SK-N-SH (cell line): Measurements from ENCODE around the gene SF3B4. TPM values are rescaled to one million over a fixed set of nuclear protein-coding genes. Genes with fewer than 3 reads are reported as not detected.

Experiments used
- CTCF ChIA-PET: fragments of 300-600, 350-600 bp; formaldehyde crosslinking; extraction: SDS; loops from one replicate; lab custom pipeline; 2021; lab: Yijun Ruan, JAX
- POLR2A ChIA-PET: fragments of 350-600 bp; sonication (Branson Sonifier 250); formaldehyde crosslinking; extraction: SDS; loops from one replicate; lab custom pipeline; 2020; ENCODE audit warnings: antibody characterized with exemption, inconsistent platforms; lab: Yijun Ruan, JAX
- DNase-seq: peaks from one replicate; pipeline ENCODE4 v3.0.0; 2012
- H2AFZ ChIP-seq: fragments of 200-600 bp; sonication (generic); 2 replicates; pipeline ENCODE4 v1.8.1; 2016; ENCODE audit warnings: antibody characterized with exemption, mild to moderate bottlenecking, low read depth
- H3F3A ChIP-seq: fragments of 200-600 bp; sonication (generic); replicated peaks from 2 replicates; pipeline ENCODE3; 2016; ENCODE audit warnings: antibody characterized with exemption, mild to moderate bottlenecking; ENCODE audit not compliant: insufficient read depth
- H3K27ac ChIP-seq, 2 experiments: fragments of 200-500 bp in 1 of 2; fragments of 200-600 bp in 1 of 2; sonication (Bioruptor generic) in 1 of 2; sonication (generic), shearing (Covaris generic) in 1 of 2; 2 replicates each; pipeline versions ENCODE4 v1.5.1 to v1.6.1; 2014 to 2016; ENCODE audit warnings: low read depth in 2 of 2, inconsistent platforms in 1 of 2, low read length in 1 of 2, mild to moderate bottlenecking in 1 of 2, mixed read lengths in 1 of 2
- H3K27me3 ChIP-seq: fragments of 200-600 bp; sonication (generic), shearing (Covaris generic); 2 replicates; pipeline ENCODE4 v1.6.1; 2016; ENCODE audit warnings: mixed run types; ENCODE audit not compliant: insufficient read depth
- H3K36me3 ChIP-seq, 2 experiments: fragments of 200-500 bp in 1 of 2; fragments of 200-600 bp in 1 of 2; sonication (Bioruptor generic) in 1 of 2; sonication (generic) in 1 of 2; replicated peaks in 1 of 2; 2 replicates each; pipeline versions ENCODE3 to v1.5.1; 2014 to 2016; ENCODE audit warnings: low read length in 1 of 2, mild to moderate bottlenecking in 1 of 2; ENCODE audit not compliant: insufficient read depth in 2 of 2, control insufficient read depth in 1 of 2
- H3K4me1 ChIP-seq, 2 experiments: fragments of 200-500 bp in 1 of 2; fragments of 200-600 bp in 1 of 2; sonication (Bioruptor generic) in 1 of 2; sonication (generic), shearing (Covaris generic) in 1 of 2; 2 replicates each; pipeline versions ENCODE4 v1.5.1 to v1.6.1; 2014 to 2016; ENCODE audit warnings: low read depth in 1 of 2, low read length in 1 of 2, mixed run types in 1 of 2; ENCODE audit not compliant: insufficient read depth in 2 of 2, control insufficient read depth in 1 of 2
- H3K4me2 ChIP-seq: fragments of 200-600 bp; sonication (generic), shearing (Covaris generic); 2 replicates; pipeline ENCODE4 v1.6.1; 2017; ENCODE audit warnings: mixed run types
- H3K4me3 ChIP-seq, 2 experiments: fragments of 200-500 bp in 1 of 2; fragments of 200-600 bp in 1 of 2; sonication (Bioruptor generic) in 1 of 2; sonication (generic), shearing (Covaris generic) in 1 of 2; 2 replicates each; pipeline versions ENCODE4 v1.5.1 to v1.8.1; 2014 to 2016; ENCODE audit warnings: low read depth in 2 of 2, inconsistent platforms in 1 of 2, low read length in 1 of 2, mild to moderate bottlenecking in 1 of 2, mixed read lengths in 1 of 2, moderate library complexity in 1 of 2
- H3K79me2 ChIP-seq: fragments of 200-600 bp; sonication (generic); 2 replicates; pipeline ENCODE4 v1.8.1; 2017; ENCODE audit warnings: mild to moderate bottlenecking; ENCODE audit not compliant: insufficient read depth
- H3K9ac ChIP-seq: fragments of 200-600 bp; sonication (generic); 2 replicates; pipeline ENCODE4 v1.6.1; 2017; ENCODE audit warnings: mixed run types
- H3K9me2 ChIP-seq: fragments of 200-600 bp; sonication (generic); 2 replicates; pipeline ENCODE4 v1.6.1; 2017; ENCODE audit warnings: mixed run types
- H3K9me3 ChIP-seq: fragments of 200-600 bp; sonication (generic); 2 replicates; pipeline ENCODE4 v1.6.1; 2017; ENCODE audit warnings: mixed run types, mild to moderate bottlenecking, moderate library complexity
- H4K20me1 ChIP-seq: fragments of 200-600 bp; sonication (generic); 2 replicates; pipeline ENCODE4 v1.6.1; 2017; ENCODE audit warnings: mild to moderate bottlenecking, mixed run types; ENCODE audit not compliant: insufficient read depth
- CHD2 ChIP-seq: fragments of 150-350 bp; IDR thresholded peaks from 2 replicates; pipeline ENCODE4 v1.6.1; 2018; ENCODE audit warnings: low read length; ENCODE audit not compliant: partially characterized antibody
- EP300 ChIP-seq, 2 experiments: IDR thresholded peaks; 2 replicates each; pipeline versions ENCODE4 v1.4.0 to v1.6.1; 2012; ENCODE audit warnings: borderline replicate concordance in 1 of 2, low read depth in 1 of 2, low read length in 1 of 2
- FOXJ3 ChIP-seq: sonication (generic); formaldehyde crosslinking; IDR thresholded peaks from 2 replicates; pipeline ENCODE4 v1.5.1; 2020; ENCODE audit warnings: mild to moderate bottlenecking, missing genetic modification reagents
- FOXM1 ChIP-seq: IDR thresholded peaks from 2 replicates; pipeline ENCODE4 v1.4.0; 2012; ENCODE audit warnings: low read depth, mild to moderate bottlenecking
- GABPA ChIP-seq: IDR thresholded peaks from 2 replicates; pipeline ENCODE4 v1.4.0; 2012; ENCODE audit warnings: low read depth, mild to moderate bottlenecking
- GATA2 ChIP-seq: sonication (generic); formaldehyde crosslinking; IDR thresholded peaks from 2 replicates; pipeline ENCODE4 v1.5.0; 2020; ENCODE audit warnings: mild to moderate bottlenecking, missing genetic modification reagents
- MEF2A ChIP-seq: IDR thresholded peaks from 2 replicates; pipeline ENCODE4 v1.4.0; 2012; ENCODE audit warnings: low read depth, borderline replicate concordance
- MXI1 ChIP-seq: IDR thresholded peaks from 2 replicates; pipeline ENCODE4 v1.6.1; 2012; ENCODE audit warnings: mild to moderate bottlenecking, low read depth, low read length, improper control_type of control experiment
- NRF1 ChIP-seq: IDR thresholded peaks from 2 replicates; pipeline ENCODE4 v1.6.1; 2012; ENCODE audit warnings: low read depth, mild to moderate bottlenecking, low read length
- POLR2AphosphoS5 ChIP-seq: IDR thresholded peaks from 2 replicates; pipeline ENCODE4 v1.6.1; 2012; ENCODE audit warnings: low read depth, low read length
- RAD21 ChIP-seq: IDR thresholded peaks from 2 replicates; pipeline ENCODE4 v1.6.1; 2012; ENCODE audit warnings: mild to moderate bottlenecking, low read length
- RCOR1 ChIP-seq: fragments of 150-350 bp; IDR thresholded peaks from 2 replicates; pipeline ENCODE4 v1.6.1; 2017; ENCODE audit warnings: antibody characterized with exemption, low read length
- SIN3A ChIP-seq: IDR thresholded peaks from 2 replicates; pipeline ENCODE4 v1.6.1; 2012; ENCODE audit warnings: low read depth, mild to moderate bottlenecking, low read length, moderate library complexity, borderline replicate concordance
- TEAD4 ChIP-seq: IDR thresholded peaks from 2 replicates; pipeline ENCODE4 v1.4.0; 2012; ENCODE audit warnings: mild to moderate bottlenecking, borderline replicate concordance; ENCODE audit not compliant: insufficient read depth
- WGBS: methylation state at CpG from one replicate; pipeline ENCODE4 v1.1.6; 2017; ENCODE audit warnings: low lambda C conversion rate; 5-methylcytosine and 5-hydroxymethylcytosine counted together
- polyA plus RNA-seq, 3 experiments: library from polyadenylated mRNA; depleted of rRNA; stranded (reverse); fragments of >200 nt; gene quantifications; 2 replicates each; pipeline ENCODE4 v1.2.3, GENCODE V29; 2012
- TF ChIP-seq, protein P1 (sequence below): IDR thresholded peaks from 2 replicates; pipeline ENCODE4; 2012
- TF ChIP-seq, protein P2 (sequence below): fragments of 200-600 bp; sonication (generic); IDR thresholded peaks from 2 replicates; pipeline ENCODE4 v1.6.1; 2017; ENCODE audit warnings: antibody characterized with exemption, mild to moderate bottlenecking, moderate library complexity
- TF ChIP-seq, protein P3 (sequence below): IDR thresholded peaks from 2 replicates; pipeline ENCODE4 v1.4.0; 2012; ENCODE audit warnings: low read depth, borderline replicate concordance
- TF ChIP-seq, protein P4 (sequence below): fragments of 150-350 bp; IDR thresholded peaks from 2 replicates; pipeline ENCODE4 v1.6.1; 2017; ENCODE audit warnings: antibody characterized with exemption, low read length, low read depth, borderline replicate concordance
- TF ChIP-seq, protein P5 (sequence below): fragments of 150-350 bp; IDR thresholded peaks from 2 replicates; pipeline ENCODE4 v1.6.1; 2016; ENCODE audit warnings: mild to moderate bottlenecking, low read depth, low read length
- TF ChIP-seq, protein P6 (sequence below): IDR thresholded peaks from 2 replicates; pipeline ENCODE4 v1.4.0; 2012; ENCODE audit warnings: low read depth, borderline replicate concordance

SF3B4 gene
- polyA plus RNA-seq, 1 of the 3 experiments (the other 2 are of a cell fraction) = 54.3 TPM

DNA sequence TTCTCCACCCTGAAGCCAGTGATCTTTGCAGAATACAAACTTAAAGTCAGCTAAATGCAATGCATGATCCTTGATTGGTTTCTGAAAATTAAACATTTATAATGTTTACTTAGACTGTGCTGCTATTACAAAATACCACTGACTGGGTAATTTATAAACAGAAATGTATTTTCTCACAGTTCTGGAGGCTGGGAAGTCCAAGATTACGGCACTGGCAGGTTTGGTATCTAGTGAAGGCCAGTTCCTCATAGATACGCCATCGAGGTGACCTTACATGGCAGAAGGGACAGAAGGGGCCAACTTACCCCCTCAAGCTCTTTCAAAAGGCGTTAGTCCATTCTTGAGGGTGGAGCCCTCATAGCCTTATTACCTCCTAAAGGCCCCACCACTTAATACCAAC is 31.0 kb downstream of the SF3B4 start:
- H3K36me3 ChIP-seq = no peaks in the 10 kb centered on the region
- CTCF ChIA-PET = interaction anchor here (1.3 kb wide), 1 partner anchor 8 kb away, joined by 5 read pairs; no protein-coding TSS in a partner anchor
- 58% methylated on average over 4 of the region's 4 CpGs for WGBS
- H2AFZ ChIP-seq = no peak overlapping the region
- H3K9me2 ChIP-seq = no peaks in the 10 kb centered on the region
- no peaks in the 10 kb centered on the region for H3K9me3 ChIP-seq
- no peak overlapping the region for H3K4me3 ChIP-seq
- H3K27ac ChIP-seq = no peak overlapping the region
- no peak for DNase-seq
- H3K4me2 ChIP-seq = no peak overlapping the region
- no peak overlapping the region for H3K9ac ChIP-seq
- no peaks in the 10 kb centered on the region for H4K20me1 ChIP-seq
- TF ChIP-seq, protein P1, sequence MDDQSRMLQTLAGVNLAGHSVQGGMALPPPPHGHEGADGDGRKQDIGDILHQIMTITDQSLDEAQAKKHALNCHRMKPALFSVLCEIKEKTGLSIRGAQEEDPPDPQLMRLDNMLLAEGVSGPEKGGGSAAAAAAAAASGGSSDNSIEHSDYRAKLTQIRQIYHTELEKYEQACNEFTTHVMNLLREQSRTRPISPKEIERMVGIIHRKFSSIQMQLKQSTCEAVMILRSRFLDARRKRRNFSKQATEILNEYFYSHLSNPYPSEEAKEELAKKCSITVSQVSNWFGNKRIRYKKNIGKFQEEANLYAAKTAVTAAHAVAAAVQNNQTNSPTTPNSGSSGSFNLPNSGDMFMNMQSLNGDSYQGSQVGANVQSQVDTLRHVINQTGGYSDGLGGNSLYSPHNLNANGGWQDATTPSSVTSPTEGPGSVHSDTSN = no peak
- TF ChIP-seq MXI1 = no peak
- no peak for TF ChIP-seq RCOR1
- TF ChIP-seq, protein P2, sequence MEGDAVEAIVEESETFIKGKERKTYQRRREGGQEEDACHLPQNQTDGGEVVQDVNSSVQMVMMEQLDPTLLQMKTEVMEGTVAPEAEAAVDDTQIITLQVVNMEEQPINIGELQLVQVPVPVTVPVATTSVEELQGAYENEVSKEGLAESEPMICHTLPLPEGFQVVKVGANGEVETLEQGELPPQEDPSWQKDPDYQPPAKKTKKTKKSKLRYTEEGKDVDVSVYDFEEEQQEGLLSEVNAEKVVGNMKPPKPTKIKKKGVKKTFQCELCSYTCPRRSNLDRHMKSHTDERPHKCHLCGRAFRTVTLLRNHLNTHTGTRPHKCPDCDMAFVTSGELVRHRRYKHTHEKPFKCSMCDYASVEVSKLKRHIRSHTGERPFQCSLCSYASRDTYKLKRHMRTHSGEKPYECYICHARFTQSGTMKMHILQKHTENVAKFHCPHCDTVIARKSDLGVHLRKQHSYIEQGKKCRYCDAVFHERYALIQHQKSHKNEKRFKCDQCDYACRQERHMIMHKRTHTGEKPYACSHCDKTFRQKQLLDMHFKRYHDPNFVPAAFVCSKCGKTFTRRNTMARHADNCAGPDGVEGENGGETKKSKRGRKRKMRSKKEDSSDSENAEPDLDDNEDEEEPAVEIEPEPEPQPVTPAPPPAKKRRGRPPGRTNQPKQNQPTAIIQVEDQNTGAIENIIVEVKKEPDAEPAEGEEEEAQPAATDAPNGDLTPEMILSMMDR = no peak
- no peak for TF ChIP-seq POLR2AphosphoS5
- no peak for TF ChIP-seq RAD21
- no peak for TF ChIP-seq TEAD4
- TF ChIP-seq, protein P3, sequence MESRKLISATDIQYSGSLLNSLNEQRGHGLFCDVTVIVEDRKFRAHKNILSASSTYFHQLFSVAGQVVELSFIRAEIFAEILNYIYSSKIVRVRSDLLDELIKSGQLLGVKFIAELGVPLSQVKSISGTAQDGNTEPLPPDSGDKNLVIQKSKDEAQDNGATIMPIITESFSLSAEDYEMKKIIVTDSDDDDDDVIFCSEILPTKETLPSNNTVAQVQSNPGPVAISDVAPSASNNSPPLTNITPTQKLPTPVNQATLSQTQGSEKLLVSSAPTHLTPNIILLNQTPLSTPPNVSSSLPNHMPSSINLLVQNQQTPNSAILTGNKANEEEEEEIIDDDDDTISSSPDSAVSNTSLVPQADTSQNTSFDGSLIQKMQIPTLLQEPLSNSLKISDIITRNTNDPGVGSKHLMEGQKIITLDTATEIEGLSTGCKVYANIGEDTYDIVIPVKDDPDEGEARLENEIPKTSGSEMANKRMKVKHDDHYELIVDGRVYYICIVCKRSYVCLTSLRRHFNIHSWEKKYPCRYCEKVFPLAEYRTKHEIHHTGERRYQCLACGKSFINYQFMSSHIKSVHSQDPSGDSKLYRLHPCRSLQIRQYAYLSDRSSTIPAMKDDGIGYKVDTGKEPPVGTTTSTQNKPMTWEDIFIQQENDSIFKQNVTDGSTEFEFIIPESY = no peak
- TF ChIP-seq MEF2A = no peak
- TF ChIP-seq FOXJ3 (CRISPR knock-in tag) = no peak
- no peak for TF ChIP-seq CHD2
- TF ChIP-seq, all 33 proteins: peak for 0
- Histone ChIP-seq H3F3A (peaks cover 6% of the 10 kb centered on the region), H3K27me3 (no peaks in the 10 kb centered on the region), H3K79me2 (no peaks in the 10 kb centered on the region), H3K4me1 (peaks cover 0 to 16% of the 10 kb centered on the region in 2 experiments; a peak in 1 of 4 replicates)
- POLR2A ChIA-PET = no interaction called here

DNA sequence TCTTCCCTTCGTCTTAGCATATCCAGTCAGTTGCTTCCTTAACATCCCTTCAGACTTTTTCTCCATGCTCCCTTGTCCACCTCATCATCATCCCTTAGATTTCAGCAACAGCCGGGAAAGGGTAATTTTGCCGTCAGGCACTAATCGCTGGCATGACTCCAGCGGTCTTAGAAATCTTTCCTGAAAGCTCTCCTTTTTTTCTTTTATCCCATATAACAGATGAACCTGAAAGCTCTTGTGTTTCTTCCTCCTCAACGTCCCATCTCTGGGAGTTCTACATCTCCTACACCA is 38.7 kb downstream of the SF3B4 start:
- no peak for DNase-seq
- 7% methylated on average over 6 of the region's 6 CpGs for WGBS
- no peaks in the 10 kb centered on the region for H3K9me2 ChIP-seq
- H3K36me3 ChIP-seq = no peaks in the 10 kb centered on the region
- no peaks in the 10 kb centered on the region for H3K9me3 ChIP-seq
- peak overlapping the region; percentile 98 to 100 for H3K27ac ChIP-seq
- peaks cover 6 to 14% of the 10 kb centered on the region in 2 experiments; a peak in 3 of 4 replicates for H3K4me1 ChIP-seq
- ChIA-PET CTCF (interaction anchor here (0.6 to 3.6 kb wide), 20 partner anchors 8 to 302 kb away, joined by 3 to 33 read pairs (median 4); partner anchors contain the start of genes BOLA1, SF3B4 and VPS45), POLR2A (interaction anchor here (0.6 to 4.4 kb wide), 10 partner anchors 10 to 298 kb away, joined by 3 to 34 read pairs (median 11); partner anchors contain the start of genes BOLA1 and SV2A)
- H3K4me2 ChIP-seq = peak overlapping the region; percentile 80
- H3K79me2 ChIP-seq = peaks cover 17% of the 10 kb centered on the region
- peak overlapping the region; percentile 88 for H2AFZ ChIP-seq
- H3K27me3 ChIP-seq = no peaks in the 10 kb centered on the region
- peaks cover 20% of the 10 kb centered on the region; the same call in 1 of the 2 replicates for H4K20me1 ChIP-seq
- peak overlapping the region; percentile 73 to 80 for H3K4me3 ChIP-seq
- H3K9ac ChIP-seq = peak overlapping the region; percentile 79
- H3F3A ChIP-seq = peaks cover 43% of the 10 kb centered on the region
- TF ChIP-seq NRF1 (no peak), EP300 (IDR thresholded peaks at IDR 0.05; ENCODE audit: borderline replicate concordance in 1 of 2, low read depth in 1 of 2, low read length in 1 of 2) (no peak), GABPA (no peak), GATA2 (no peak), FOXJ3 (CRISPR knock-in tag) (no peak), FOXM1 (no peak), RAD21 (no peak), SIN3A (no peak)
- TF ChIP-seq, protein P4, sequence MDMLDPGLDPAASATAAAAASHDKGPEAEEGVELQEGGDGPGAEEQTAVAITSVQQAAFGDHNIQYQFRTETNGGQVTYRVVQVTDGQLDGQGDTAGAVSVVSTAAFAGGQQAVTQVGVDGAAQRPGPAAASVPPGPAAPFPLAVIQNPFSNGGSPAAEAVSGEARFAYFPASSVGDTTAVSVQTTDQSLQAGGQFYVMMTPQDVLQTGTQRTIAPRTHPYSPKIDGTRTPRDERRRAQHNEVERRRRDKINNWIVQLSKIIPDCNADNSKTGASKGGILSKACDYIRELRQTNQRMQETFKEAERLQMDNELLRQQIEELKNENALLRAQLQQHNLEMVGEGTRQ = no peak
- TF ChIP-seq, protein P5, sequence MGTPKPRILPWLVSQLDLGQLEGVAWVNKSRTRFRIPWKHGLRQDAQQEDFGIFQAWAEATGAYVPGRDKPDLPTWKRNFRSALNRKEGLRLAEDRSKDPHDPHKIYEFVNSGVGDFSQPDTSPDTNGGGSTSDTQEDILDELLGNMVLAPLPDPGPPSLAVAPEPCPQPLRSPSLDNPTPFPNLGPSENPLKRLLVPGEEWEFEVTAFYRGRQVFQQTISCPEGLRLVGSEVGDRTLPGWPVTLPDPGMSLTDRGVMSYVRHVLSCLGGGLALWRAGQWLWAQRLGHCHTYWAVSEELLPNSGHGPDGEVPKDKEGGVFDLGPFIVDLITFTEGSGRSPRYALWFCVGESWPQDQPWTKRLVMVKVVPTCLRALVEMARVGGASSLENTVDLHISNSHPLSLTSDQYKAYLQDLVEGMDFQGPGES = no peak
- TF ChIP-seq, protein P6, sequence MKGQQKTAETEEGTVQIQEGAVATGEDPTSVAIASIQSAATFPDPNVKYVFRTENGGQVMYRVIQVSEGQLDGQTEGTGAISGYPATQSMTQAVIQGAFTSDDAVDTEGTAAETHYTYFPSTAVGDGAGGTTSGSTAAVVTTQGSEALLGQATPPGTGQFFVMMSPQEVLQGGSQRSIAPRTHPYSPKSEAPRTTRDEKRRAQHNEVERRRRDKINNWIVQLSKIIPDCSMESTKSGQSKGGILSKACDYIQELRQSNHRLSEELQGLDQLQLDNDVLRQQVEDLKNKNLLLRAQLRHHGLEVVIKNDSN = no peak
